ENCODE results near the gene SLC6A12.

DNA sequence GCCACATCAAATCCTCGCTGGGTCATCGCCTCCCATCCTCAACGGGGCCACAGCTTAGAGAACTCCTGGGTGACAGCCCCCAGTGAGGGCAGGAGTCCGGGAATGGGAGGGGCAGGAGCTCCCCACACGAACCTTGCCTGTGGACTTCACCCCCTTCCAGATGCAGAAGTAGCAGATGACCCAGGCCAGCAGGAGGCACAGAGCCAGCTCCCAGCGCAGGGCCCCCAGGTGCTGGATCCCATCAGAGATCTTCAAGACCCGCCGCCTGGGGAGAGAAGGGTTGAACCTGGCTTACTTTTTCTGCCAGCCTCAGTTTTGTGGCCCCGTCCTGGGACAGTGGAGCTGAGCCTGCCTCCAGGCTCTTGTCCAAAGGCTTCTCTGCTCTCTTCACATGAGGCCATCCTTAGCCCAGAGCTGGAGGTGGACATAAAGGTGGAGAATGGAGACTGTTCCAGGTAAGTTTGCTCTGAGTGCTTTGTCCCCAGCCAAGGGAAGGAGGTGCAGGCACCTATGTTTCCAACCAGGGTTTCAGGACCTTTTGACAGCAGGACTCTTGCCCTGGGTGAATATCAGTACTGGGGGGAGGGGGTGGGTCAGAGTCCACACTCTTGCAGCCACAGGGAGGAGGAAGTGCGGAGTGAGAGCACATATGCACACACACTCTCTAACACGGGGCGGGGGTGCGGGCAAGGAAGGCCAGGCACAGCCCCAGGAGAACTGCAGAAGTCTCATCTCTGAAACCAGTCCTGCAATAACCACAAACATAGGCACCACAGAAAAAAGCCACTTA, 23.3 kb upstream of the SLC6A12 start:
- TF ChIP-seq EZH2 (IDR thresholded peaks at IDR 0.05; ENCODE audit: low read length, unreplicated experiment) (no peak), CTCF (conservative IDR thresholded peaks at IDR 0.05; ENCODE audit: low read depth, low read length) (no peak)
